Measurements from ENCODE around the gene WWC2.
"Not testable (repeated sequence)": the region's sequence is repeated elsewhere in the genome, so short reads cannot be mapped to it uniquely, and the experiment has no call there.

Gene WWC2

DNA sequence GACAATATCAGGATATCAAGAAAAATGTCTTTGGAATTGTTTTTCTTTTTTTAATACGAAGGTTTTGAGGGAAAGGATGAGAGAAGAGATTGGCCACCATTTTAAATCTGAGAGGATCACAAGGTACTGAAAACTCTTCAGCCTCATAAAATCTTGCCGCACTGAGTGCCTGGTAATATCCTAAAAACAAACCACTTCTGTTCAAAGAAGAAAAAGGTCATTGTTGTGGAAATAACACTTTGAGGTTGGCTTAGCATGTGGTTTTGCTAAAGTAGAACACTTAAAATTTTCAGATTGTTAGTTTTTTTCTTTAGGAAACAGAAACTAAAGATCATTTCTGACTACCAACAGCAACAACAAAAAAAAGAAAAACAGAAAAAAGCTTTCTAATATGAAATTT is 222.0 kb downstream of the WWC2 start:
- TF ChIP-seq, protein P1, sequence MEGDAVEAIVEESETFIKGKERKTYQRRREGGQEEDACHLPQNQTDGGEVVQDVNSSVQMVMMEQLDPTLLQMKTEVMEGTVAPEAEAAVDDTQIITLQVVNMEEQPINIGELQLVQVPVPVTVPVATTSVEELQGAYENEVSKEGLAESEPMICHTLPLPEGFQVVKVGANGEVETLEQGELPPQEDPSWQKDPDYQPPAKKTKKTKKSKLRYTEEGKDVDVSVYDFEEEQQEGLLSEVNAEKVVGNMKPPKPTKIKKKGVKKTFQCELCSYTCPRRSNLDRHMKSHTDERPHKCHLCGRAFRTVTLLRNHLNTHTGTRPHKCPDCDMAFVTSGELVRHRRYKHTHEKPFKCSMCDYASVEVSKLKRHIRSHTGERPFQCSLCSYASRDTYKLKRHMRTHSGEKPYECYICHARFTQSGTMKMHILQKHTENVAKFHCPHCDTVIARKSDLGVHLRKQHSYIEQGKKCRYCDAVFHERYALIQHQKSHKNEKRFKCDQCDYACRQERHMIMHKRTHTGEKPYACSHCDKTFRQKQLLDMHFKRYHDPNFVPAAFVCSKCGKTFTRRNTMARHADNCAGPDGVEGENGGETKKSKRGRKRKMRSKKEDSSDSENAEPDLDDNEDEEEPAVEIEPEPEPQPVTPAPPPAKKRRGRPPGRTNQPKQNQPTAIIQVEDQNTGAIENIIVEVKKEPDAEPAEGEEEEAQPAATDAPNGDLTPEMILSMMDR (IDR thresholded peaks at IDR 0.05; ENCODE audit: low read depth, low read length, missing control alignments), result no peak
- no peak overlapping the region for H3K4me3 ChIP-seq (replicated peaks; ENCODE audit: low read depth, low read length)
- DNase-seq (ENCODE audit: extremely low read depth, low read depth), result no peak

DNA sequence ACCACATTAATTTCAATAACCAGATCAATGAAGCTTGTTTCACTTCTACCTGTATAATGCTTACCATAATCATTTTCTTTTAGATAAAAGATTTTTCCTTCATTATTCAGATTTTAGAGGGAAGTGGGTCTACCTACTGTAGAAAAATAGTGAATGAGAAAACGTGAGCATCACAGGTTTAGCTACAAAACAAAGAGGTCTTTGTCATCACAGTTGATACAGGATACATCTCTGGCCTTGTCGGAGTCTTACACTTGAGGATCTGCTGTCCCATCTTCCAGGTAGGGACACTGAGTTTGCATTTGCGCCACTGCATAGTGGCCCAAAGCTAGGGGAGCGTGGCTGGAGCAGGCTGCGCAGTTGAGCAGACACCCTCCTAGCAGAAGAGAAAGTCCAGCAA is 222.5 kb downstream of the WWC2 start:
- DNase-seq (ENCODE audit: extremely low read depth, low read depth), result no peak
- TF ChIP-seq, protein P1 (IDR thresholded peaks at IDR 0.05; ENCODE audit: low read depth, low read length, missing control alignments), result no peak
- H3K4me3 ChIP-seq (replicated peaks; ENCODE audit: low read depth, low read length), result no peak overlapping the region

DNA sequence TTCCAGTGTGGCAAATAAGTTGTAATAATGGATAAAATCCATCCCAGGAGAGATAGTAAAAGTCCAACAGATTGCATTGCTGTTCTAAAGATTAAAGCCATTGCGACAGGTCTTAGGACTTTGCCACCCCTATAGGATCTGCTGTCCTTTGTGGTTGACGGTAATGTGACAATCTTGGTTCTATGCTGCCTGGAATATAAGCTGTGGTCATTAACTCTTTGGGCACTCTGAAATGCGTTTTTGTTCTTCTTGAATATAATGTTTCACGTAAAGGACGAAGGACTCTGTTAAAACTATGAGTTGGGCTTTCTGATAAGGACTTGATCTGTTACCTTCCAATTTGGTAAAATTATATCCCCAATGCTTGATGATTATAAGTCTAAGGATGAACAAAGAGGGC is 223.3 kb downstream of the WWC2 start, which contains the start of gene CLDN24:
Gene CLDN24 (minus strand): TSS at position 101 of the 400 bp plus-strand sequence. CDS start 0 bp downstream, at position 101.
- H3K4me3 ChIP-seq (replicated peaks; ENCODE audit: low read depth, low read length), result no peak within 1 kb of the TSS
- no peak for DNase-seq (ENCODE audit: extremely low read depth, low read depth)
- TF ChIP-seq, protein P1 (IDR thresholded peaks at IDR 0.05; ENCODE audit: low read depth, low read length, missing control alignments), result no peak

DNA sequence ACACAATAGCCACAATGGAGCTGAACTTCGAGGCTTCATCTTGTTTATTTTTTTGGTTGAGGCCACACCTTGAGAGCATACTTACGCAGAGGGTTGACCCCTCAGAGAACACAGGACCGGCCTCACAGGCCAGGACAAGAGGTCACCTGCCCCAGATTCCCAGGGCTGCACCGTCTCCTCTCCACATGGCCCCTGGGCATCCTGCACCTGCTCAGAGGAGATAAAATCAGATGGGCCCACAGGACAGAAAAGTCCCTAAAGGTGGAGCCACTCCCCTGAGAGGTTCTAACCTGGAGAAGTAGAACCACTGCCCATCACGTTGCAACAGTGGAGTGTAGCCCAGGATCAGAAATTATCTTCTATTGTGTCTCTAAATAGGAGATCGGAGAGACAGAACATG is 224.2 kb downstream of the WWC2 start:
- no peak for DNase-seq (ENCODE audit: extremely low read depth, low read depth)
- no peak overlapping the region for H3K4me3 ChIP-seq (replicated peaks; ENCODE audit: low read depth, low read length)
- TF ChIP-seq, protein P1 (IDR thresholded peaks at IDR 0.05; ENCODE audit: low read depth, low read length, missing control alignments), result no peak

DNA sequence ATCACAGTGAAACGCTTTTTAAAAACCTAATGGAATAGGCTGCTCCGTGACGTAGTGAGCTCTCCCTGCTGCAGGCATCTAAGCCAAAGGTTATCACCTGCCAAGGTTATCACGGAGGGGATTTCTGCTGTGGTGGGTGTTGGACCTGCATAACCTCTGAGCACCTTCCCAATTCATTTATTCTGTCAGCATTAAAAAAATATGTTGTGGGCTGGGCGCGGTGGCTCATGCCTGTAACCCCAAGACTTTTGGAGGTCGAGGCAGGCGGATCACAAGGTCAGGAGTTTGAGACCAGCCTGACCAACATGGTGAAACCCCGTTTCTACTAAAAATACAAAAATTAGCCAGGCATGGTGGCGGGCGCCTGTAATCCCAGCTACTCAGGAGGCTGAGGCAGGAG is 225.0 kb downstream of the WWC2 start:
- DNase-seq (ENCODE audit: extremely low read depth, low read depth), result not testable (repeated sequence)

DNA sequence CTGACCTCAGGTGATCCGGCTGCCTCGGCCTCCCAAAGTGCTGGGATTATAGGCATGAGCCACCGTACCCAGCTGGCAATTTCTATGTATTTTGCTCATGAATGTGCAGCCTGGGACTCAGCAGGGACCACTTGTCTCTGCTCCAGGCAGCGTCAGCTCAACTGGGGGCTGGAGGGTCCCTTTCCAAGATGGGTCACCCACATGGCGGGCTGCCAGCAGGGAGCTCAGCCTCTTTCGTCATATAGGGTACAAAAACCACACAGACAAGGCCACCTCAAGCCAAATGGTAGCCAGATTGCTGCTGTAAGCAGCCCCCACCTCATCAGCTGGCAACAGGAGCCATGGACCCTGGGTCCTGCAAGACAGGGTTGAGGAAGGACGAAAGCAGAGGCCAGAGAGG is 225.6 kb downstream of the WWC2 start:
- no peak overlapping the region for H3K4me3 ChIP-seq (replicated peaks; ENCODE audit: low read depth, low read length)
- no peak for DNase-seq (ENCODE audit: extremely low read depth, low read depth)
- TF ChIP-seq, protein P1 (IDR thresholded peaks at IDR 0.05; ENCODE audit: low read depth, low read length, missing control alignments), result no peak

More for the DNA sequence above, 225.0 kb downstream of the WWC2 start:
- H3K4me3 ChIP-seq (replicated peaks; ENCODE audit: low read depth, low read length), result not testable (repeated sequence)

DNA sequence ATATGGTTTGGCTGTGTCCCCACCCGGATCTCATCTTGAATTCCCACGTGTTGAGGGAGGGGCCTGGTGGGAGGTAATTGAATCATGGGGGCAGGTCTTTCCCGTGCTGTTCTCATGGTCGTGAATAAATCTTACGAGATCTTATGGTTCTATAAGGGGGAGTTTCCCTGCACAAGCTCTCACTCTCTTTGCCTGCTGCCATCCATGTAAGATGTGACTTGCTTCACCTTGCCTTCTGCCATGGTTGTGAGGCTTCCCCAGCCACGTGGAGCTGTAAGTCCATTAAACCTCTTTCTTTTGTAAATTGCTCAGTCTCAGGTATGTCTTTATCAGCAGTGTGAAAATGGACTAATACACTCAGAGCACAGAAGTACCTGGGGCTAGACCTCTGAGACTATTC is 227.3 kb downstream of the WWC2 start:
- DNase-seq (ENCODE audit: extremely low read depth, low read depth); H3K4me3 ChIP-seq (replicated peaks; ENCODE audit: low read depth, low read length): not testable (repeated sequence)

DNA sequence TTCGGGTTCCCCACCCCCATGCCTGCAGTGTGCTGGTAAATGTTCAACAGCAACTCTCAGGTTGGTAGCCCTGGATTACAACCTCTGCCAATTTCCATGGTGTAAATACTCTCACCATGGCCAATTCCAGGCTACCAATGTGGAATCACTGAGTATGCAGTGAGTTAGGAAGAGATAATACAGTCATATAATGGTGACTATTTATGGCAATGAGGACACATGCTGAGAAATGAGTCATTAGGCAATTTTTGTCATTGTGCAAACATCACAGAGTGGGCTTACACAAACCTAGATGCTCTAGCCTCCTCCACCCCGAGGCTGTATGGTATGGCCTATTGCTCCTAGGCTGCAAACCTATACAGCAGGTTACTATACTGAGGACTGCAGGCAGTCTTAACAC is 227.8 kb downstream of the WWC2 start:
- TF ChIP-seq, protein P1 (IDR thresholded peaks at IDR 0.05; ENCODE audit: low read depth, low read length, missing control alignments), result no peak
- no peak for DNase-seq (ENCODE audit: extremely low read depth, low read depth)
- H3K4me3 ChIP-seq (replicated peaks; ENCODE audit: low read depth, low read length), result no peak overlapping the region

Measured in HFF-Myc (cell line).